ENCODE results near the gene TP53TG3.
"Not testable (repeated sequence)": the region's sequence is repeated elsewhere in the genome, so short reads cannot be mapped to it uniquely, and the experiment has no call there.

The TP53TG3 gene

GRCh38 chr16:32676065-32676464, at the start of gene TP53TG3:
TSS of gene TP53TG3 (minus strand) at chr16:32676165. CDS start at chr16:32676097, 68 bp downstream.
- not testable (repeated sequence) for DNase-seq (ENCODE audit: low spot score)

- DNase-seq (ENCODE audit: low spot score) = not testable (repeated sequence)
These were observed 25.1 kb downstream of the TP53TG3 start for GRCh38 chr16:32650876-32651275.

- DNase-seq (ENCODE audit: low spot score) = not testable (repeated sequence)
These were observed 28.4 kb downstream of the TP53TG3 start for GRCh38 chr16:32647562-32647961.

GRCh38 chr16:32646780-32647179, 29.2 kb downstream of the TP53TG3 start:
- DNase-seq (ENCODE audit: low spot score) = not testable (repeated sequence)

- DNase-seq (ENCODE audit: low spot score) = not testable (repeated sequence)
These were observed 29.8 kb downstream of the TP53TG3 start for GRCh38 chr16:32646177-32646576.

GRCh38 chr16:32645278-32645908, 30.6 kb downstream of the TP53TG3 start:
- not testable (repeated sequence) for DNase-seq (ENCODE audit: low spot score)

GRCh38 chr16:32644715-32645114, 31.2 kb downstream of the TP53TG3 start:
- not testable (repeated sequence) for DNase-seq (ENCODE audit: low spot score)

GRCh38 chr16:32637614-32638013, 38.4 kb downstream of the TP53TG3 start:
- not testable (repeated sequence) for DNase-seq (ENCODE audit: low spot score)

GRCh38 chr16:32632096-32632495, 43.9 kb downstream of the TP53TG3 start:
- not testable (repeated sequence) for DNase-seq (ENCODE audit: low spot score)
